Central memory CD4-positive, alpha-beta T cell (primary cell): Measurements from ENCODE around the gene KCNN3.
A peak's percentile ranks its signal among the peaks of the same experiment; 100 is the strongest.
"Not testable (repeated sequence)": the region's sequence is repeated elsewhere in the genome, so short reads cannot be mapped to it uniquely, and the experiment has no call there.

Source experiments
- DNase-seq: peaks from one replicate; pipeline ENCODE4 v3.0.0; 2022
- total RNA-seq, 3 experiments: gene quantifications; one replicate each; lab custom pipeline; 2026; lab: John Stamatoyannopoulos, UW

The KCNN3 gene
- 0.27 to 1.3 (median 0.39) reads per million in 3 experiments for total RNA-seq

DNA sequence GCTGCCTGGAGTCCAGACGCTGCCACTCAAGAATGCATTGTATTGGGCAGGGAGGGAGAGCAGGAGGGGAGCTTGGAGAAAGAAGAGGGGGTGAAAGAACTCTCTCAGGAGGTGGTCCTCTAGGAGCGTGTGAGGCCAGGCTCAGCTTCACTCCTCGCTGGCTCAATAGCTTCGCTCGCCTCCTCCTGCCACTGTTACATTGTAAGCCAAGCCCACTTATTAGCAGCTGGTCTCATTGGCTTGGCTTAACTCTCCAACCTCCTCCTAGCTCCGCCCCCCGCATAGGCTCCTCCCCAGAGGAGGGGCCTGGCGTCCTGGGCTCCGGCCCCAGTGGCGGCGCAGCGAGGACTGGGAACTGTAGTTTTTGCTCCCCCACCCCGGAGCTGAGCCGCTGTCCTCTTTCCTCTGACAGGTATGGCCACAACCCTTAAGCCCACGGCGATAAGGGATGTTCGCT lies at the start of gene KCNN3:
KCNN3 (minus strand) TSS at position 167 of the 457 bp plus-strand sequence. CDS start 317 bp downstream, outside the sequence.
- peak; percentile 63 for DNase-seq

- no peak for DNase-seq
These were observed 43.2 kb upstream of the KCNN3 start for GRCh38 chr1:154913273-154913672.

GRCh38 chr1:154912755-154913154 lies 42.7 kb upstream of the KCNN3 start:
- no peak for DNase-seq

DNA sequence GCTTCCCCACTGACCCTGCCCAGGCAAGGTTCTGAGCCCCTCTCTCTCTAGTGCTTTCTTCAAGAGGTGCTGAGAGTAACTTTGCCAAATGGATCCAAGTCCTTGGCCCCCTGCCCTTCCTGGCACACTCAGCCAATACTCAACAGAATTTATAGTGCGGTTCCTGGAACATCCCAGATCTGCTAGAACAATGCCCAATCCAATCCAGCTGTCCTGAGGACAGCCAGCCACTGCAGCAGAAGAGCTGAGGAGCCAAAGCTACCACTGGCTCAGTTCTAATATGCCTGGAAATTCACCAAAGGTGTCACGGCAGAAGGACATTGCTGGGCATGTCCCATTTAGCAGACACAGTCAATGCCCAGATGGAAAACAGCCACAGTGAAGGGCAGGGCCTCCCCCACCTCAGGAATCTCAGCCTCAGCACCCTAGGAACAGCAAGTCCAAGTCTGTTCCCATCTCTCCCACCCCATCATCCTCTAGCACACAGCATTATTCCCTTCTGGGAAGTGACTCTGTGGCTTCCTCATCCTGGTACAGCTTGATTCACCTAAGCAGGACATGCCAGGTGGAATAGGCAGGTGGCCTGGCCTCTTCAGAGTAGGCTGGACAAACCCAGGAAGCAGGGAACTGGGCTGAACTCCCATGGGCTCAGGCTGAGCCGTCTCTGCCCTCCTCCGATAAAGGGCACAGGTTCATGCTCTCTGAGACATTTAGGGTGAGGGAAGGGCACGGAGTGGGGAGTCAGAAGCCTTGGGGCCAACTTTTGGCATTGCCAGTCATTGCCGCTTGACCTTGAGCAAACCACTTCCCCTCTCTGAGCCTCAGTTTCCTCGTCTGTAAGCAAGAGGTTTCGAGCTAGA lies 41.8 kb upstream of the KCNN3 start:
- no peak for DNase-seq

- no peak for DNase-seq
These were observed 40.8 kb upstream of the KCNN3 start for GRCh38 chr1:154910851-154911250.

GRCh38 chr1:154908937-154909336 lies 38.9 kb upstream of the KCNN3 start:
- no peak for DNase-seq

DNA sequence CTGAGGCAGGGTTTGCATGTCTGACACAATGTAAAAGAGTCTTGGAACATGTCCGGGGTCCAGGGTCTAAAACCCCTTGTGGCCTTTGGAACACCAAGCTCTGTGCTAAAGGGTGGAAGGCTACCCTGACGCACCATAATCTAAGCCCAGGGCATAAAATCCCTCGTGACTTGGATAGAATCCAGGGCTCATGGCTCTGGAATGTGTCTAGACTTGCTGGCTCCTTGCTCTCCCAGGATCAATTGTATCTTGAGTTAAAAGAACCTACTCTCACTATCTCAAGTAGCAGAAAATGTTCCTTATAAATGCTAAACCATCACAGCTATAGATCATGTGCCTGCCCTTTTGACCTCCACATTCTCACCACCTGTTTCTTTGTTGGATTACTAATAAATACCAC lies 38.0 kb upstream of the KCNN3 start:
- not testable (repeated sequence) for DNase-seq

GRCh38 chr1:154906621-154907081 lies 36.6 kb upstream of the KCNN3 start:
- DNase-seq = no peak

DNA sequence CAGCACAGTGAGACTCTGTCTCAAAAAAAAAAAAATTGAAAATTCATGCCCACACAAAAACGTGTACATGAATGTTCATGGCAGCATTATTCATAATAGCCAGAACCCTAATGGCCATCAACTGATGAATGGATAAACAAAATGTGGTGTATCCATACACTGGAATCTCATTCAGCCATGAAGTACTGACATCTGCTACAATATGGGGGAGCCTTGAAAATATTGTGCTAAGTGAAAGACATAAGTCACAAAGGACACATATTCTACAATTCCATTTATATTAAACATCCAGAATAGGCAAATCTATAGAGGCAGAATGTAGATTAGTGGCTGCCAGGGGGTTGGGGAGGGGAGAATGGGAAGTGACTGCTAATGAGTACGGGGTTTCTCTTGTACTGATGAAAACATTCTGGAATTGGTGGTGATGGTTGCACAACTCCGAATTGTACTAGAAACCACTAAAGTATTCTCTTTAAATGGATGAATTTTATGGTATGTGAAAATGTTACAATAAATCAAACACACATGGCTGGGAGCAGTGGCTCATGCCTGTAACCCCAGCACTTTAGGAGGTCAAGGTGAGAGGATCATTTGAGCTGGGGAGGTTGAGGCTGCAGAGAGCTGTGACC lies 33.0 kb upstream of the KCNN3 start:
- no peak for DNase-seq

DNA sequence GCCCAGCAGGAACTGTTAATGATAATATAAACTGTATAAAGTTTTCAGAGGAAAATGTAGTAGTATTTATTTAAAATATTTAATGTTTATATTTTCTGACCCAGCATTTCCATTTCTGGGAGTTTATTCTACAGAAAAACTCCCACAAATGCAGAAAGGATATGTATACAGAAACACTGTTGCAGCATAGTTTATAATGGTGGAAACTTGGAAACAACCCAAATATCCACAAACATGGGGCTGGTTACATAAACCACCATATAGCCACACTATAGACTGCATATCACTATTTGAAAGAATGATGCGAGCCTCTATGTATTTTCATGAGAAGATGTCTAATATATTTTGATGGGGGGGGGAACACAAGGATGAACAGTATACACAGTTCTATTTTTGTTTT lies 31.5 kb upstream of the KCNN3 start:
- DNase-seq = no peak

GRCh38 chr1:154899041-154899440 lies 29.0 kb upstream of the KCNN3 start:
- DNase-seq = no peak

DNA sequence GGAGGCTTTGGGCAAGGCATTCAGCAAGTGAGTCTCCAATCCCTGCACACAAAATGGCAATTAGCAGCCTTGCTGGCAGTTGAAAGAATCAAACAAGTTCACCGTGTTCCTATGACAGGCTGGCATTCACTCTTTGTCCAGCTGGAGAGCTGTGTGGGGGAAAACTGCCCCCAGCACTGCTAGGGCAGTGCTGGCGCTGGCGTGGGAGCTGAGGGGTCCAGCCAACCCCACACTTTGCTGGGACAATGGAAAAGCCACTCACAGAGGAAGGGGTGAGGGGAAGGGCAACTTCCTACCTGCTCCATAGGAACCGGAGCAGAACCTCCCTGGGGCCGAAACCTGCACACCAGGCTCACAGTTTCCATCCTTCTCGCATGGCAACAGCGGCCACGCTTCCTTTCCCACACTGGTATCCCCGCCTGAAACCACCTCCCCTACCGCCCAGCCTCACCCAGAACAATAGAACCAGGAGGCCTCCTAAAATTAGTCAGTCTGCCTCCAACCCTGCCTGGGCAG lies 26.7 kb upstream of the KCNN3 start:
- no peak for DNase-seq

GRCh38 chr1:154895798-154896197 lies 25.7 kb upstream of the KCNN3 start:
- DNase-seq = no peak

GRCh38 chr1:154891452-154891851 lies 21.4 kb upstream of the KCNN3 start:
- DNase-seq = no peak

GRCh38 chr1:154888757-154889156 lies 18.7 kb upstream of the KCNN3 start:
- DNase-seq = no peak

GRCh38 chr1:154886281-154887015 lies 16.4 kb upstream of the KCNN3 start:
- no peak for DNase-seq

DNA sequence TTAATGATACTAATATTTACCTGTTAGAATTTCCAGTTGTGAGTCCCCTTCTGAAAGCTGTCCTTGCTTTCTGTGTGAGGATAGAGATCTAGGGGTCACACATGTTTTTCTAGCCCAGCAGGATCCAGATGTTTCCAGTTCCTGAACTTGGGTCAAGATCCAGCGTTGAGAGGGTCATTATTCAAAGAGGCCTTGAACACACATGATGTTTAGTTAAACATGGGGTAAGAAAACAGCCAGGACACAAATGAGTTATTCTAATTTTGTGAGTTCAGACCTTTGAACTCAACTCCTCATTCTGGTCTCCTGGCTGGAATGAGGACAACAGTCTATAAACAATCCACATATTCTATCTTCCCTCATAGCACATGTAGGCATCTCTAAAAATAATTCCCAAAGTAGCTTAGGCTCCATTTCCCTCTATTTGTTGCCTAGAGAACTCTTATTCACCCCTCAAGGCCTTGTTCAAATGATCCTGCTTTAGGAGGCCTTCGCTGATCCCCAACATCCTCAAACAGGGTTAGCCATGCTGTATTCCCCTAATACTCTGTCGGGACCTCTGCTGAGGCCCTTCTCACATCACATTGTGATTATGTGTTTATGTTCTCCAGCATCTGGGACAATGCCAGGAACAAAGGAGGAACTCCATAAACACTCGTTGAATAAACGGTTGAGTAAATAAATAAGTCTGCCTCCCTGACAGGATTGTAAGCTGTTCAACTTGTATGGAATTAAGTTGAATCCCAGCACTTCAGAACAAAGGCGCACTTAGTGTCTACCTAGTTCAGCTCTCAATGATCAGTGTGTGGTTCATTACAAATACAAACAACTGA lies 15.0 kb upstream of the KCNN3 start:
- DNase-seq = no peak

- no peak for DNase-seq
These were observed 14.1 kb upstream of the KCNN3 start for GRCh38 chr1:154883919-154884868.

- DNase-seq = no peak
These were observed 11.9 kb upstream of the KCNN3 start for GRCh38 chr1:154881820-154882535.

- DNase-seq = no peak
These were observed 10.6 kb upstream of the KCNN3 start for GRCh38 chr1:154880671-154881070.
